ENCODE data around the gene TGM6.

Gene TGM6

GRCh38 chr20:2338411-2339066 lies 42.2 kb upstream of the TGM6 start:
- Histone ChIP-seq H3K27ac (ENCODE audit: low read length) (no peak overlapping the region), H4K20me1 (ENCODE audit: insufficient read depth, low read length) (no peaks in the 10 kb centered on the region), H3K79me2 (ENCODE audit: low read length) (no peaks in the 10 kb centered on the region)

GRCh38 chr20:2340136-2340535 lies 40.6 kb upstream of the TGM6 start:
- H3K27ac ChIP-seq (ENCODE audit: low read length): no peak overlapping the region
- no peaks in the 10 kb centered on the region for H4K20me1 ChIP-seq (ENCODE audit: insufficient read depth, low read length)
- H2AFZ ChIP-seq (ENCODE audit: low read depth, low read length): no peak overlapping the region
- H3K27me3 ChIP-seq (ENCODE audit: low read depth, low read length): 0 out of 2 replicates have a peak, but pooled peaks cover 2% of the 10 kb centered on the region
- H3K4me1 ChIP-seq (ENCODE audit: low read length): peaks cover 7% of the 10 kb centered on the region
- no peaks in the 10 kb centered on the region for H3K79me2 ChIP-seq (ENCODE audit: low read length)
- TF ChIP-seq CTCF (IDR thresholded peaks at IDR 0.05; ENCODE audit: low read depth, low read length): peak; percentile 32
- TF ChIP-seq EZH2phosphoT487 (IDR thresholded peaks at IDR 0.05; ENCODE audit: low read depth): no peak
- H3K4me3 ChIP-seq (ENCODE audit: low read length): no peak overlapping the region
- H3K36me3 ChIP-seq (replicated peaks; ENCODE audit: low read depth, low read length): no peaks in the 10 kb centered on the region
- H3K9me3 ChIP-seq (ENCODE audit: insufficient read depth, low read length): no peaks in the 10 kb centered on the region
- H3K4me2 ChIP-seq (ENCODE audit: low read length): no peak overlapping the region
- no peak overlapping the region for H3K9ac ChIP-seq (ENCODE audit: low read length)

More at GRCh38 chr20:2338411-2339066, 42.2 kb upstream of the TGM6 start:
- 0 out of 2 replicates have a peak, but pooled peaks cover 2% of the 10 kb centered on the region for H3K27me3 ChIP-seq (ENCODE audit: low read depth, low read length)
- H3K4me1 ChIP-seq (ENCODE audit: low read length): peaks cover 7% of the 10 kb centered on the region
- H3K4me2 ChIP-seq (ENCODE audit: low read length): no peak overlapping the region
- no peak overlapping the region for H3K4me3 ChIP-seq (ENCODE audit: low read length)
- no peaks in the 10 kb centered on the region for H3K36me3 ChIP-seq (replicated peaks; ENCODE audit: low read depth, low read length)
- no peak overlapping the region for H3K9ac ChIP-seq (ENCODE audit: low read length)
- no peaks in the 10 kb centered on the region for H3K9me3 ChIP-seq (ENCODE audit: insufficient read depth, low read length)
- H2AFZ ChIP-seq (ENCODE audit: low read depth, low read length): 0 out of 2 replicates have a peak overlapping the region, but pooled peaks have one; percentile 12
- TF ChIP-seq EZH2phosphoT487 (IDR thresholded peaks at IDR 0.05; ENCODE audit: low read depth): no peak
- no peak for TF ChIP-seq CTCF (IDR thresholded peaks at IDR 0.05; ENCODE audit: low read depth, low read length)

GRCh38 chr20:2340823-2341222 lies 39.9 kb upstream of the TGM6 start:
- Histone ChIP-seq H3K27ac (ENCODE audit: low read length) (no peak overlapping the region), H3K4me2 (ENCODE audit: low read length) (no peak overlapping the region), H3K79me2 (ENCODE audit: low read length) (no peaks in the 10 kb centered on the region), H3K9me3 (ENCODE audit: insufficient read depth, low read length) (no peaks in the 10 kb centered on the region), H3K27me3 (ENCODE audit: low read depth, low read length) (0 out of 2 replicates have a peak, but pooled peaks cover 2% of the 10 kb centered on the region), H3K4me3 (ENCODE audit: low read length) (no peak overlapping the region), H3K4me1 (ENCODE audit: low read length) (peaks cover 9% of the 10 kb centered on the region), H3K9ac (ENCODE audit: low read length) (no peak overlapping the region), H4K20me1 (ENCODE audit: insufficient read depth, low read length) (no peaks in the 10 kb centered on the region), H2AFZ (ENCODE audit: low read depth, low read length) (no peak overlapping the region), H3K36me3 (replicated peaks; ENCODE audit: low read depth, low read length) (no peaks in the 10 kb centered on the region)
- TF ChIP-seq CTCF (IDR thresholded peaks at IDR 0.05; ENCODE audit: low read depth, low read length) (no peak), EZH2phosphoT487 (IDR thresholded peaks at IDR 0.05; ENCODE audit: low read depth) (no peak)

- Histone ChIP-seq H2AFZ (ENCODE audit: low read depth, low read length) (peak overlapping the region; percentile 67), H3K4me3 (ENCODE audit: low read length) (no peak overlapping the region), H3K9me3 (ENCODE audit: insufficient read depth, low read length) (no peaks in the 10 kb centered on the region), H3K4me2 (ENCODE audit: low read length) (peak overlapping the region; percentile 15), H4K20me1 (ENCODE audit: insufficient read depth, low read length) (no peaks in the 10 kb centered on the region), H3K27ac (ENCODE audit: low read length) (no peak overlapping the region), H3K9ac (ENCODE audit: low read length) (no peak overlapping the region), H3K79me2 (ENCODE audit: low read length) (no peaks in the 10 kb centered on the region), H3K36me3 (replicated peaks; ENCODE audit: low read depth, low read length) (no peaks in the 10 kb centered on the region), H3K27me3 (ENCODE audit: low read depth, low read length) (0 out of 2 replicates have a peak, but pooled peaks cover 2% of the 10 kb centered on the region), H3K4me1 (ENCODE audit: low read length) (peaks cover 14% of the 10 kb centered on the region)
- TF ChIP-seq CTCF (IDR thresholded peaks at IDR 0.05; ENCODE audit: low read depth, low read length): 0 out of 2 replicates have a peak, but pooled peaks have one; percentile 10
- TF ChIP-seq EZH2phosphoT487 (IDR thresholded peaks at IDR 0.05; ENCODE audit: low read depth): no peak
Measured at GRCh38 chr20:2341336-2341735, 39.4 kb upstream of the TGM6 start.

Data from OCI-LY3 (cell line).